Measurements from ENCODE around the gene PLEKHH2.

The PLEKHH2 gene

GRCh38 chr2:43812006-43812405, 174.9 kb downstream of the PLEKHH2 start:
- no peak for DNase-seq (ENCODE audit: low read depth)

- DNase-seq (ENCODE audit: low read depth), result no peak
Measured at GRCh38 chr2:43812947-43813346, 175.9 kb downstream of the PLEKHH2 start.

GRCh38 chr2:43814711-43815110, 177.7 kb downstream of the PLEKHH2 start:
- no peak for DNase-seq (ENCODE audit: low read depth)
